Liver (tissue), 3 donors: ENCODE measurements around the gene VEPH1.

Experiments used
- ATF3 ChIP-seq: IDR thresholded peaks from 2 replicates; pipeline ENCODE4 v1.6.1; 2016; ENCODE audit warnings: antibody characterized with exemption
- EGR1 ChIP-seq, 2 donors: IDR thresholded peaks; 2 replicates each; pipeline ENCODE4 v1.6.1; 2016 to 2018; ENCODE audit warnings: antibody characterized with exemption in 2 of 2, low read depth in 2 of 2
- FOXA1 ChIP-seq: IDR thresholded peaks from 2 replicates; pipeline ENCODE4 v1.6.1; 2016; ENCODE audit warnings: antibody characterized with exemption
- GABPA ChIP-seq, 2 donors: IDR thresholded peaks in 1 of 2; conservative IDR thresholded peaks in 1 of 2; 2 replicates each; pipeline ENCODE4 v1.6.1; 2016; ENCODE audit warnings: antibody characterized with exemption in 2 of 2, mild to moderate bottlenecking in 1 of 2, moderate library complexity in 1 of 2
- RAD21 ChIP-seq, 2 donors: IDR thresholded peaks; 2 replicates each; pipeline ENCODE4 v1.6.1; 2016; ENCODE audit warnings: antibody characterized with exemption in 2 of 2, mild to moderate bottlenecking in 2 of 2
- REST ChIP-seq: IDR thresholded peaks from 2 replicates; pipeline ENCODE4 v1.6.1; 2016; ENCODE audit warnings: antibody characterized with exemption, mild to moderate bottlenecking
- SP1 ChIP-seq: IDR thresholded peaks from 2 replicates; pipeline ENCODE4 v1.6.1; 2018; ENCODE audit warnings: antibody characterized with exemption, mild to moderate bottlenecking
- TAF1 ChIP-seq: conservative IDR thresholded peaks from 2 replicates; pipeline ENCODE4 v1.6.1; 2016; ENCODE audit warnings: antibody characterized with exemption, mild to moderate bottlenecking
- TF ChIP-seq, protein P1 (sequence below): fragments of 150-350 bp; IDR thresholded peaks from 2 replicates; pipeline ENCODE4 v1.5.1; 2017; ENCODE audit warnings: improper control_type of control experiment, low read depth, low read length; ENCODE audit not compliant: missing input control
- donor health status: healthy.
- donor health status: healthy.

DNA sequence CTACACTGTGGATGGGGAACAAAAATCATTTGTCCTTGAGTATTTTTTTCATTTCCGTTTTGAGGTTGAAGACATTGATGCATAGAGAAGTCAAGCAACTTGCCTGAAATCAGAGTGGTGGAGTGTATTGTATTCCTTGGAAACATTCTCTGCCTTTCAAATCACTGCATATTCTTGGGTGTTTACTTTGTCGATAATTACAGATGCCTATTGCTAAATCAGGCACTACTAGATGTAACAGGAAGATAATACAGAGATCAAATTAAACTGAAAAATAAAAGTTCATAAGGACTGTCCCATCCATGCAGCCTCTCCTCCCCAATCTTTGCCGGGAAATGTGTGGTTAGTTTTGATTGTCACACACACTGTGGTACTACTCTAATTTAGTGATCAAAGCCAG, 37.4 kb upstream of the VEPH1 start:
- TF ChIP-seq TAF1 (no peak), FOXA1 (no peak), REST (no peak), RAD21 (IDR thresholded peaks at IDR 0.05) (no peak), GABPA (IDR thresholded peaks at IDR 0.05 in 1 of 2, conservative IDR thresholded peaks at IDR 0.05 in 1 of 2) (no peak), SP1 (no peak), ATF3 (no peak), EGR1 (IDR thresholded peaks at IDR 0.05; ENCODE audit: low read depth in 2 of 2) (no peak)
- TF ChIP-seq, protein P1, sequence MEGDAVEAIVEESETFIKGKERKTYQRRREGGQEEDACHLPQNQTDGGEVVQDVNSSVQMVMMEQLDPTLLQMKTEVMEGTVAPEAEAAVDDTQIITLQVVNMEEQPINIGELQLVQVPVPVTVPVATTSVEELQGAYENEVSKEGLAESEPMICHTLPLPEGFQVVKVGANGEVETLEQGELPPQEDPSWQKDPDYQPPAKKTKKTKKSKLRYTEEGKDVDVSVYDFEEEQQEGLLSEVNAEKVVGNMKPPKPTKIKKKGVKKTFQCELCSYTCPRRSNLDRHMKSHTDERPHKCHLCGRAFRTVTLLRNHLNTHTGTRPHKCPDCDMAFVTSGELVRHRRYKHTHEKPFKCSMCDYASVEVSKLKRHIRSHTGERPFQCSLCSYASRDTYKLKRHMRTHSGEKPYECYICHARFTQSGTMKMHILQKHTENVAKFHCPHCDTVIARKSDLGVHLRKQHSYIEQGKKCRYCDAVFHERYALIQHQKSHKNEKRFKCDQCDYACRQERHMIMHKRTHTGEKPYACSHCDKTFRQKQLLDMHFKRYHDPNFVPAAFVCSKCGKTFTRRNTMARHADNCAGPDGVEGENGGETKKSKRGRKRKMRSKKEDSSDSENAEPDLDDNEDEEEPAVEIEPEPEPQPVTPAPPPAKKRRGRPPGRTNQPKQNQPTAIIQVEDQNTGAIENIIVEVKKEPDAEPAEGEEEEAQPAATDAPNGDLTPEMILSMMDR, result no peak
